H1 (cell line): Measurements from ENCODE around the gene IZUMO4. TPM values are rescaled to one million over a fixed set of nuclear protein-coding genes. Genes with fewer than 3 reads are reported as not detected.

ENCODE experiments used
- CTCF ChIA-PET: fragments of 300-600 bp; sonication (Branson Sonifier 250); formaldehyde crosslinking; loops from one replicate; lab custom pipeline; 2021; ENCODE audit not compliant: partially characterized antibody; lab: Charles Lee
- POLR2A ChIA-PET: fragments of 300-600 bp; sonication (Branson Sonifier 250); formaldehyde crosslinking; loops from one replicate; lab custom pipeline; 2021; ENCODE audit warnings: inconsistent platforms; ENCODE audit not compliant: partially characterized antibody; lab: Charles Lee
- DNase-seq, 2 experiments: peaks; one replicate each; pipeline versions ENCODE4 v3.0.0 to v3.0.0-alpha.2; 2010 to 2022; ENCODE audit warnings: low spot score in 2 of 2, low read depth in 1 of 2, mixed read lengths in 1 of 2
- FAIRE-seq: peaks from 2 replicates; lab custom pipeline; 2011; peaks lifted over from hg19 to GRCh38; lab: Jason Lieb, UNC
- H2AFZ ChIP-seq: 2 replicates; pipeline ENCODE4 v1.8.1; 2012; ENCODE audit warnings: low read length, inconsistent platforms
- H2AK5ac ChIP-seq: 2 replicates; pipeline ENCODE4 v1.6.1; 2013; ENCODE audit warnings: low read depth, low read length
- H2BK120ac ChIP-seq: replicated peaks from 2 replicates; pipeline ENCODE3; 2013; ENCODE audit warnings: low read depth, low read length, inconsistent platforms
- H2BK12ac ChIP-seq: 2 replicates; pipeline ENCODE4 v1.6.1; 2013; ENCODE audit warnings: low read depth, low read length
- H2BK15ac ChIP-seq: 2 replicates; pipeline ENCODE4 v1.6.1; 2013; ENCODE audit warnings: low read length
- H2BK20ac ChIP-seq: 2 replicates; pipeline ENCODE4 v1.6.1; 2013; ENCODE audit warnings: low read length
- H2BK5ac ChIP-seq: 2 replicates; pipeline ENCODE4 v1.6.1; 2013; ENCODE audit warnings: low read depth, low read length
- H3K14ac ChIP-seq: 2 replicates; pipeline ENCODE4 v1.6.1; 2013; ENCODE audit warnings: inconsistent platforms; ENCODE audit not compliant: insufficient read length
- H3K18ac ChIP-seq: 2 replicates; pipeline ENCODE4 v1.6.1; 2013; ENCODE audit warnings: low read length; ENCODE audit errors: extremely low read depth
- H3K23ac ChIP-seq: 2 replicates; pipeline ENCODE4 v1.6.1; 2013; ENCODE audit warnings: inconsistent platforms; ENCODE audit not compliant: insufficient read length
- H3K23me2 ChIP-seq: 2 replicates; pipeline ENCODE4 v1.6.1; 2013; ENCODE audit warnings: low read depth, low read length
- H3K27ac ChIP-seq: 2 replicates; pipeline ENCODE4 v1.6.1; 2011; ENCODE audit warnings: low read depth, low read length, inconsistent platforms
- H3K27me3 ChIP-seq, 4 experiments: replicated peaks in 1 of 4; 1 replicate in 1 of 4; 2 replicates in 3 of 4; pipeline versions ENCODE4 v1.6.1 to v1.8.1; 2011 to 2013; ENCODE audit warnings: low read length in 3 of 4, mild to moderate bottlenecking in 3 of 4, inconsistent platforms in 2 of 4, mixed read lengths in 2 of 4, moderate library complexity in 1 of 4; ENCODE audit not compliant: control insufficient read depth in 3 of 4, insufficient read depth in 3 of 4; ENCODE audit errors: extremely low read depth in 1 of 4
- H3K36me3 ChIP-seq, 4 experiments: 2 replicates each; pipeline versions ENCODE4 v1.6.1 to v1.8.1; 2011 to 2013; ENCODE audit warnings: mild to moderate bottlenecking in 4 of 4, low read length in 3 of 4, moderate library complexity in 2 of 4, control low read depth in 1 of 4, inconsistent platforms in 1 of 4; ENCODE audit not compliant: insufficient read depth in 4 of 4, control insufficient read depth in 2 of 4
- H3K4ac ChIP-seq: replicated peaks from 2 replicates; pipeline ENCODE3; 2013; ENCODE audit warnings: low read length, low read depth, mixed read lengths, inconsistent platforms; ENCODE audit not compliant: insufficient read length
- H3K4me1 ChIP-seq, 4 experiments: replicated peaks in 1 of 4; 1 replicate in 1 of 4; 2 replicates in 3 of 4; pipeline versions ENCODE4 v1.6.1 to v1.8.1; 2011 to 2013; ENCODE audit warnings: low read length in 3 of 4, inconsistent platforms in 2 of 4, mixed read lengths in 1 of 4; ENCODE audit not compliant: insufficient read depth in 4 of 4, control insufficient read depth in 3 of 4
- H3K4me2 ChIP-seq, 2 experiments: 2 replicates each; pipeline versions ENCODE4 v1.6.1 to v1.8.1; 2011 to 2013; ENCODE audit warnings: low read depth in 2 of 2, low read length in 2 of 2, control low read depth in 1 of 2, inconsistent platforms in 1 of 2, mild to moderate bottlenecking in 1 of 2; ENCODE audit not compliant: insufficient read depth in 1 of 2
- H3K4me3 ChIP-seq, 4 experiments: fragments of 200-600, 300-600 bp in 1 of 4; sonication (generic), shearing (Covaris generic), sonication (Bioruptor Twin) in 1 of 4; 2 replicates each; pipeline versions ENCODE4 v1.5.1 to v1.8.1; 2011 to 2016; ENCODE audit warnings: low read length in 4 of 4, low read depth in 3 of 4, control low read depth in 2 of 4, inconsistent platforms in 2 of 4, mild to moderate bottlenecking in 2 of 4, mixed read lengths in 1 of 4, moderate library complexity in 1 of 4; ENCODE audit not compliant: insufficient read depth in 2 of 4; ENCODE audit errors: extremely low read depth in 1 of 4
- H3K56ac ChIP-seq: replicated peaks from 2 replicates; pipeline ENCODE3; 2013; ENCODE audit warnings: low read depth, mild to moderate bottlenecking, mixed read lengths, low read length, inconsistent platforms; ENCODE audit not compliant: insufficient read length
- H3K79me1 ChIP-seq: 2 replicates; pipeline ENCODE4 v1.6.1; 2013; ENCODE audit warnings: low read depth, low read length, control low read depth
- H3K79me2 ChIP-seq, 2 experiments: 2 replicates each; pipeline versions ENCODE4 v1.6.1 to v1.8.1; 2012 to 2013; ENCODE audit warnings: low read length in 2 of 2, mild to moderate bottlenecking in 2 of 2, inconsistent platforms in 1 of 2; ENCODE audit not compliant: insufficient read depth in 2 of 2, control insufficient read depth in 1 of 2
- H3K9ac ChIP-seq, 4 experiments: replicated peaks in 1 of 4; 1 replicate in 1 of 4; 2 replicates in 3 of 4; pipeline versions ENCODE4 v1.6.1 to v1.8.1; 2011 to 2013; ENCODE audit warnings: low read depth in 3 of 4, low read length in 3 of 4, control low read depth in 2 of 4, mild to moderate bottlenecking in 2 of 4, moderate library complexity in 2 of 4, inconsistent platforms in 1 of 4; ENCODE audit errors: extremely low read depth in 1 of 4
- H3K9me3 ChIP-seq, 2 experiments: 2 replicates each; pipeline versions ENCODE4 v1.6.1 to v1.8.1; 2012 to 2013; ENCODE audit warnings: mild to moderate bottlenecking in 2 of 2, moderate library complexity in 2 of 2, control low read depth in 1 of 2, inconsistent platforms in 1 of 2, low read depth in 1 of 2, low read length in 1 of 2, mixed read lengths in 1 of 2; ENCODE audit not compliant: insufficient read depth in 2 of 2
- H4K20me1 ChIP-seq, 2 experiments: replicated peaks in 1 of 2; 2 replicates each; pipeline versions ENCODE3 to v1.8.1; 2011 to 2013; ENCODE audit warnings: inconsistent platforms in 2 of 2, low read length in 2 of 2, mild to moderate bottlenecking in 1 of 2; ENCODE audit not compliant: insufficient read depth in 2 of 2, control insufficient read depth in 1 of 2
- H4K5ac ChIP-seq: 2 replicates; pipeline ENCODE4 v1.6.1; 2013; ENCODE audit warnings: low read length, low read depth, mixed read lengths, inconsistent platforms; ENCODE audit not compliant: insufficient read length
- H4K8ac ChIP-seq: 2 replicates; pipeline ENCODE4 v1.8.0; 2013; ENCODE audit warnings: mild to moderate bottlenecking, moderate library complexity, low read length, inconsistent platforms; ENCODE audit not compliant: insufficient read depth; ENCODE audit errors: extremely low read depth
- H4K91ac ChIP-seq: replicated peaks from 2 replicates; pipeline ENCODE3; 2013; ENCODE audit warnings: low read length, mixed read lengths, inconsistent platforms; ENCODE audit not compliant: insufficient read length
- ASH2L ChIP-seq: fragments of 200-600, 300-600 bp; sonication (generic); IDR thresholded peaks from one replicate; pipeline ENCODE4 v1.7.1; 2017; ENCODE audit warnings: low read length
- CBX8 ChIP-seq: fragments of 300-800, 300-1000 bp; sonication (generic); IDR thresholded peaks from 2 replicates; pipeline ENCODE4 v1.7.1; 2016; ENCODE audit warnings: low read depth, low read length, borderline replicate concordance
- CEBPB ChIP-seq: IDR thresholded peaks from 2 replicates; pipeline ENCODE4 v1.6.1; 2012; ENCODE audit warnings: low read depth, low read length
- CREB1 ChIP-seq: IDR thresholded peaks from 2 replicates; pipeline ENCODE4 v1.6.1; 2012; ENCODE audit warnings: inconsistent platforms
- EGR1 ChIP-seq: IDR thresholded peaks from 2 replicates; pipeline ENCODE4 v1.6.1; 2011; ENCODE audit warnings: low read depth, low read length, borderline replicate concordance
- GABPA ChIP-seq: IDR thresholded peaks from 2 replicates; pipeline ENCODE4 v1.6.1; 2011; ENCODE audit warnings: mild to moderate bottlenecking, low read length, moderate library complexity, borderline replicate concordance; ENCODE audit not compliant: insufficient read depth
- HDAC6 ChIP-seq: IDR thresholded peaks from one replicate; pipeline ENCODE4 v1.7.1; 2012; ENCODE audit warnings: low read depth, mild to moderate bottlenecking, inconsistent platforms, low read length, moderate library complexity
- POLR2A ChIP-seq, 2 experiments: IDR thresholded peaks; 1 replicate in 1 of 2; 2 replicates in 1 of 2; pipeline ENCODE4 v1.6.1; 2011; ENCODE audit warnings: low read depth in 2 of 2, low read length in 2 of 2, mild to moderate bottlenecking in 2 of 2; ENCODE audit errors: control extremely low read depth in 1 of 2
- POLR2AphosphoS5 ChIP-seq: IDR thresholded peaks from 2 replicates; pipeline ENCODE4 v1.6.1; 2011; ENCODE audit warnings: low read depth, low read length
- RAD21 ChIP-seq, 2 experiments: IDR thresholded peaks in 1 of 2; conservative IDR thresholded peaks in 1 of 2; 2 replicates each; pipeline ENCODE4 v1.6.1; 2011; ENCODE audit warnings: low read depth in 2 of 2, low read length in 2 of 2, improper control_type of control experiment in 1 of 2, inconsistent platforms in 1 of 2, mild to moderate bottlenecking in 1 of 2, moderate library complexity in 1 of 2
- SP4 ChIP-seq: IDR thresholded peaks from 2 replicates; pipeline ENCODE4 v1.6.1; 2012; ENCODE audit warnings: low read length, inconsistent platforms
- TAF1 ChIP-seq: IDR thresholded peaks from 2 replicates; pipeline ENCODE4 v1.6.1; 2011; ENCODE audit warnings: mild to moderate bottlenecking, low read depth, low read length
- YY1 ChIP-seq: IDR thresholded peaks from 2 replicates; pipeline ENCODE4 v1.6.1; 2011; ENCODE audit warnings: low read depth, mild to moderate bottlenecking, low read length
- WGBS, 2 experiments: shearing (Covaris generic) in 1 of 2; methylation state at CpG; one replicate each; pipeline versions ENCODE4 v1.1.6 to v1.1.7; 2013 to 2015; ENCODE audit warnings: low lambda C conversion rate in 2 of 2, mixed read lengths in 2 of 2, inconsistent platforms in 1 of 2, low coverage in 1 of 2, missing lambda C conversion rate in 1 of 2; ENCODE audit not compliant: insufficient replicate concordance in 2 of 2, insufficient coverage in 1 of 2, insufficient read length in 1 of 2; ENCODE audit errors: extremely low coverage in 1 of 2, missing lambda C conversion rate in 1 of 2; 5-methylcytosine and 5-hydroxymethylcytosine counted together
- polyA plus RNA-seq, 7 experiments: library from polyadenylated mRNA; depleted of rRNA in 3 of 7; stranded (reverse) in 5 of 7; unstranded in 2 of 7; fragments of >200 nt in 5 of 7; fragments of 200-250 nt in 2 of 7; gene quantifications; 1 replicate in 5 of 7; 2 replicates in 1 of 7; 4 replicates in 1 of 7; pipeline versions ENCODE4 v1.2.1 to v1.2.3, GENCODE V29; 2011 to 2013; ENCODE audit warnings: missing spikeins in 2 of 7, mixed read lengths in 2 of 7
- total RNA-seq: library from RNA; stranded (reverse); fragmentation: NEBNext Ultra II Directional; extraction: Animal tissue kit (Norgen Biotek cat#: 25700); gene quantifications from 2 replicates; pipeline ENCODE4 v1.2.1, GENCODE V29; 2021

Gene IZUMO4
- total and polyA plus RNA-seq, 2 of the 8 experiments (the other 6 are each of a cell fraction or from before 2014, with no cell fraction given): 1.8 to 1.9 TPM

GRCh38 chr19:2099937-2100718, 3.4 kb downstream of the IZUMO4 start:
- H3K23ac ChIP-seq: no peak overlapping the region
- 89% methylated on average over 32 of the region's 39 CpGs; no CpG with 5 or more reads in 1 of the 2 experiments for WGBS, 2 experiments
- DNase-seq (no peak), FAIRE-seq (no peak)
- no peak overlapping the region for H2BK120ac ChIP-seq
- H2AFZ ChIP-seq: no peak overlapping the region
- no peak overlapping the region for H4K5ac ChIP-seq
- H2AK5ac ChIP-seq: no peak overlapping the region
- H4K20me1 ChIP-seq: peaks cover 13 to 30% of the 10 kb centered on the region in 2 experiments
- ChIA-PET CTCF (interaction anchor here (0.6 kb wide), 1 partner anchor 513 kb away, joined by 3 read pairs; no protein-coding TSS in a partner anchor), POLR2A (interaction anchor here (1.1 kb wide), 4 partner anchors 10 to 175 kb away, joined by 3 to 4 read pairs (median 3); no protein-coding TSS in a partner anchor)
- no peak overlapping the region for H2BK12ac ChIP-seq
- H3K56ac ChIP-seq: no peak overlapping the region
- H3K4me3 ChIP-seq: no peak overlapping the region
- peaks cover 15 to 40% (median 30%) of the 10 kb centered on the region in 4 experiments for H3K36me3 ChIP-seq
- H3K4ac ChIP-seq: no peak overlapping the region
- no peak overlapping the region for H3K18ac ChIP-seq
- peaks cover 9% of the 10 kb centered on the region for H3K79me1 ChIP-seq
- no peak overlapping the region; the same call in 1 of the 2 replicates for H4K8ac ChIP-seq
- no peak overlapping the region for H2BK5ac ChIP-seq
- H3K4me2 ChIP-seq: no peak overlapping the region
- H2BK15ac ChIP-seq: no peak overlapping the region
- H3K4me1 ChIP-seq: peaks cover 0 to 3% (median 1%) of the 10 kb centered on the region in 4 experiments; a peak in 4 of 7 replicates
- no peak overlapping the region for H4K91ac ChIP-seq
- no peak overlapping the region for H3K27ac ChIP-seq
- no peaks in the 10 kb centered on the region for H3K27me3 ChIP-seq
- peaks cover 0 to 16% of the 10 kb centered on the region in 2 experiments; a peak in 2 of 4 replicates for H3K79me2 ChIP-seq
- no peak overlapping the region for H3K14ac ChIP-seq
- H2BK20ac ChIP-seq: no peak overlapping the region
- no peak overlapping the region for H3K9ac ChIP-seq
- peaks cover 10% of the 10 kb centered on the region; the same call in 1 of the 2 replicates for H3K23me2 ChIP-seq
- no peaks in the 10 kb centered on the region; a peak in 1 of 4 replicates for H3K9me3 ChIP-seq
- no peak for TF ChIP-seq YY1
- TF ChIP-seq SP4: no peak
- no peak for TF ChIP-seq CREB1
- TF ChIP-seq EGR1: no peak
- TF ChIP-seq TAF1: no peak
- TF ChIP-seq ASH2L: no peak
- TF ChIP-seq HDAC6: no peak
- TF ChIP-seq CBX8: no peak
- no peak for TF ChIP-seq CEBPB
- TF ChIP-seq GABPA: no peak
- TF ChIP-seq POLR2AphosphoS5: no peak
- no peak for TF ChIP-seq POLR2A (IDR thresholded peaks at IDR 0.05; ENCODE audit: control extremely low read depth in 1 of 2, low read depth in 2 of 2, low read length in 2 of 2)
- no peak for TF ChIP-seq RAD21 (IDR thresholded peaks at IDR 0.05 in 1 of 2, conservative IDR thresholded peaks at IDR 0.05 in 1 of 2; ENCODE audit: low read depth in 2 of 2, low read length in 2 of 2)
